Measurements from ENCODE around the gene SGCD. TPM values are rescaled to one million over a fixed set of nuclear protein-coding genes. Genes with fewer than 3 reads are reported as not detected.
A peak's percentile ranks its signal among the peaks of the same experiment; 100 is the strongest.
"Not testable (repeated sequence)": the region's sequence is repeated elsewhere in the genome, so short reads cannot be mapped to it uniquely, and the experiment has no call there.

The SGCD gene
- polyA plus RNA-seq, 1 donor = 82.7 TPM

- DNase-seq = no peak
These were observed 259.0 kb downstream of the SGCD start for GRCh38 chr5:156585999-156586398.

- DNase-seq = no peak
These were observed 260.0 kb downstream of the SGCD start for GRCh38 chr5:156587012-156587411.

- no peak for DNase-seq
These were observed 261.3 kb downstream of the SGCD start for GRCh38 chr5:156588306-156588705.

GRCh38 chr5:156589104-156589945 is 262.4 kb downstream of the SGCD start:
- peak; percentile 32 for DNase-seq

- no peak for DNase-seq
These were observed 262.9 kb downstream of the SGCD start for GRCh38 chr5:156589946-156590216.

GRCh38 chr5:156590978-156591377 is 264.0 kb downstream of the SGCD start:
- no peak for DNase-seq

GRCh38 chr5:156591631-156592030 is 264.7 kb downstream of the SGCD start:
- DNase-seq = no peak

GRCh38 chr5:156593546-156593945 is 266.6 kb downstream of the SGCD start:
- DNase-seq = no peak

GRCh38 chr5:156594406-156594805 is 267.4 kb downstream of the SGCD start:
- no peak for DNase-seq

- no peak for DNase-seq
These were observed 268.3 kb downstream of the SGCD start for GRCh38 chr5:156595132-156595787.

GRCh38 chr5:156597276-156597675 is 270.3 kb downstream of the SGCD start:
- DNase-seq = no peak

- DNase-seq = no peak
These were observed 272.0 kb downstream of the SGCD start for GRCh38 chr5:156598964-156599363.

- not testable (repeated sequence) for DNase-seq
These were observed 283.6 kb downstream of the SGCD start for GRCh38 chr5:156610582-156610981.

GRCh38 chr5:156615901-156616300 is 288.9 kb downstream of the SGCD start:
- no peak for DNase-seq

- DNase-seq = no peak
These were observed 290.5 kb downstream of the SGCD start for GRCh38 chr5:156617426-156617825.

- no peak for DNase-seq
These were observed 291.6 kb downstream of the SGCD start for GRCh38 chr5:156618601-156619000.

GRCh38 chr5:156621719-156622118 is 294.8 kb downstream of the SGCD start:
- no peak for DNase-seq

GRCh38 chr5:156623381-156624040 is 296.5 kb downstream of the SGCD start:
- no peak for DNase-seq

GRCh38 chr5:156624686-156625085 is 297.7 kb downstream of the SGCD start:
- no peak for DNase-seq

GRCh38 chr5:156628421-156628820 is 301.5 kb downstream of the SGCD start:
- no peak for DNase-seq

GRCh38 chr5:156631005-156631404 is 304.0 kb downstream of the SGCD start:
- no peak for DNase-seq

- DNase-seq = no peak
These were observed 307.3 kb downstream of the SGCD start for GRCh38 chr5:156634301-156634700.

GRCh38 chr5:156640691-156641241 is 313.8 kb downstream of the SGCD start:
- peak; percentile 64 for DNase-seq

Data from hindlimb muscle (tissue), 1 donor.